GM18870 (cell line): ENCODE data around the gene CALR3.
"Not testable (repeated sequence)": the region's sequence is repeated elsewhere in the genome, so short reads cannot be mapped to it uniquely, and the experiment has no call there.

Source experiments
- ATAC-seq: cut with Tn5 transposase; IDR thresholded peaks from one replicate; pipeline ENCODE4 v1.9.1; 2021; ENCODE audit warnings: moderate library complexity; ENCODE audit not compliant: unreplicated experiment

Gene CALR3

GRCh38 chr19:16458391-16459341, 37.3 kb downstream of the CALR3 start:
- ATAC-seq = no peak

GRCh38 chr19:16457954-16458331, 38.0 kb downstream of the CALR3 start:
- no peak for ATAC-seq

- ATAC-seq = no peak
Measured at GRCh38 chr19:16457195-16457953, 38.6 kb downstream of the CALR3 start.

- no peak for ATAC-seq
Measured at GRCh38 chr19:16456652-16457194, 39.2 kb downstream of the CALR3 start.

GRCh38 chr19:16455489-16455888, 40.5 kb downstream of the CALR3 start:
- no peak for ATAC-seq

GRCh38 chr19:16454351-16454918, 41.5 kb downstream of the CALR3 start:
- ATAC-seq = no peak

GRCh38 chr19:16452325-16452724, 43.6 kb downstream of the CALR3 start:
- no peak for ATAC-seq

- peak; percentile 31 for ATAC-seq
Measured at GRCh38 chr19:16449330-16449961, 46.5 kb downstream of the CALR3 start.

- not testable (repeated sequence) for ATAC-seq
Measured at GRCh38 chr19:16448872-16449271, 47.1 kb downstream of the CALR3 start.

- ATAC-seq = no peak
Measured at GRCh38 chr19:16446724-16447368, 49.1 kb downstream of the CALR3 start.

GRCh38 chr19:16446108-16446723, 49.8 kb downstream of the CALR3 start:
- no peak for ATAC-seq

- ATAC-seq = no peak
Measured at GRCh38 chr19:16445238-16446107, 50.5 kb downstream of the CALR3 start.

GRCh38 chr19:16444269-16444600, 51.7 kb downstream of the CALR3 start:
- ATAC-seq = no peak

GRCh38 chr19:16442386-16443276, 53.3 kb downstream of the CALR3 start:
- no peak for ATAC-seq

- no peak for ATAC-seq
Measured at GRCh38 chr19:16441661-16442162, 54.3 kb downstream of the CALR3 start.

- no peak for ATAC-seq
Measured at GRCh38 chr19:16436780-16437332, 59.1 kb downstream of the CALR3 start.

- no peak for ATAC-seq
Measured at GRCh38 chr19:16435999-16436650, 59.8 kb downstream of the CALR3 start.
